Epidermal melanocyte (primary cell): Measurements from ENCODE around the gene HOXD12.

ENCODE experiments used
- DNase-seq: peaks from one replicate; pipeline ENCODE4 v3.0.0; 2011; ENCODE audit warnings: low spot score; ENCODE audit not compliant: insufficient read length

The HOXD12 gene, protein sequence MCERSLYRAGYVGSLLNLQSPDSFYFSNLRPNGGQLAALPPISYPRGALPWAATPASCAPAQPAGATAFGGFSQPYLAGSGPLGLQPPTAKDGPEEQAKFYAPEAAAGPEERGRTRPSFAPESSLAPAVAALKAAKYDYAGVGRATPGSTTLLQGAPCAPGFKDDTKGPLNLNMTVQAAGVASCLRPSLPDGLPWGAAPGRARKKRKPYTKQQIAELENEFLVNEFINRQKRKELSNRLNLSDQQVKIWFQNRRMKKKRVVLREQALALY

DNA sequence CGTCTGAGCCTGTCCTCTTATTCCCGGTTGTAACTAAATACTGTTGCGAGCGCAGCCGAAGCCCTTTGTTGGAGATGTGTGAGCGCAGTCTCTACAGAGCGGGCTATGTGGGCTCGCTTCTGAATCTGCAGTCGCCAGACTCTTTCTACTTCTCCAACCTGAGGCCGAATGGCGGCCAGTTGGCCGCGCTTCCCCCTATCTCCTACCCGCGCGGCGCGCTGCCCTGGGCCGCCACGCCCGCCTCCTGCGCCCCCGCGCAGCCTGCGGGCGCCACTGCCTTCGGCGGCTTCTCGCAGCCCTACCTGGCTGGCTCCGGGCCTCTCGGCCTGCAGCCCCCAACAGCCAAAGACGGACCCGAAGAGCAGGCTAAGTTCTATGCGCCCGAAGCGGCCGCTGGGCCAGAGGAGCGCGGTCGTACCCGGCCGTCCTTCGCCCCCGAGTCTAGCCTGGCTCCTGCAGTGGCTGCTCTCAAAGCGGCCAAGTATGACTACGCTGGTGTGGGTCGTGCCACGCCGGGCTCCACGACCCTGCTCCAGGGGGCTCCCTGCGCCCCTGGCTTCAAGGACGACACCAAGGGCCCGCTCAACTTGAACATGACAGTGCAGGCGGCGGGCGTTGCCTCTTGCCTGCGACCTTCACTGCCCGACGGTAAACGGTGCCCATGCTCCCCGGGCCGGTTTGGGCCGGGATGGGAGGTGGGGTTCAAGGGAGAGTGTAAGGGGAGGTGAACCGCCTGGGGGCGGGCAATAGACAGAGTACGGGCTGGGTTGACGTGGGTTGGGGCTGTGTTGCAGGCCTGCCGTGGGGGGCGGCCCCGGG is at the start of gene HOXD12:
HOXD12 (plus strand) TSS at position 68 of the 819 bp plus-strand sequence; CDS start at position 75, 7 bp downstream.
- DNase-seq = no peak

GRCh38 chr2:176056406-176056805 is 43.2 kb upstream of the HOXD12 start:
- DNase-seq = no peak

DNA sequence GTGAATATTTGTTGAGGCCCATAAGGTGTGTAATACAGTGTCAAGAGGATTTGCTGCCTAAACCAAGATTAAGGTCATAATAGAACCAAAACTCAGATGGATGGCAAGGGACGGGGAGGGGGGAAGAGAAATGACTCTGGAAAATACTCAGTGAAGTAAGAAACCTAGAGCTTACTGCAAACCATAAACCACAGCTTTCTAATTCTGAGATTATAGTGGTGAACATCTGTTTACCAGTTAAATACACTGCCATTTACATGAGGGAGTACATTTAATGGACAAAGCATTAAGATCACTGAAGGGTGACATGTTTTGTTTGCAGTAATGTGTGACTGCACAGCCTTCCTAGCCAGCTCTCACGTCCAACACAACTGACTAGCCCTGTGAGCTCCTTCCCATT is 35.6 kb upstream of the HOXD12 start:
- DNase-seq = no peak

- no peak for DNase-seq
These were observed 32.7 kb upstream of the HOXD12 start for GRCh38 chr2:176066645-176067588.

GRCh38 chr2:176067589-176068418 is 31.8 kb upstream of the HOXD12 start:
- no peak for DNase-seq

GRCh38 chr2:176068419-176068832 is 31.2 kb upstream of the HOXD12 start:
- DNase-seq = no peak

DNA sequence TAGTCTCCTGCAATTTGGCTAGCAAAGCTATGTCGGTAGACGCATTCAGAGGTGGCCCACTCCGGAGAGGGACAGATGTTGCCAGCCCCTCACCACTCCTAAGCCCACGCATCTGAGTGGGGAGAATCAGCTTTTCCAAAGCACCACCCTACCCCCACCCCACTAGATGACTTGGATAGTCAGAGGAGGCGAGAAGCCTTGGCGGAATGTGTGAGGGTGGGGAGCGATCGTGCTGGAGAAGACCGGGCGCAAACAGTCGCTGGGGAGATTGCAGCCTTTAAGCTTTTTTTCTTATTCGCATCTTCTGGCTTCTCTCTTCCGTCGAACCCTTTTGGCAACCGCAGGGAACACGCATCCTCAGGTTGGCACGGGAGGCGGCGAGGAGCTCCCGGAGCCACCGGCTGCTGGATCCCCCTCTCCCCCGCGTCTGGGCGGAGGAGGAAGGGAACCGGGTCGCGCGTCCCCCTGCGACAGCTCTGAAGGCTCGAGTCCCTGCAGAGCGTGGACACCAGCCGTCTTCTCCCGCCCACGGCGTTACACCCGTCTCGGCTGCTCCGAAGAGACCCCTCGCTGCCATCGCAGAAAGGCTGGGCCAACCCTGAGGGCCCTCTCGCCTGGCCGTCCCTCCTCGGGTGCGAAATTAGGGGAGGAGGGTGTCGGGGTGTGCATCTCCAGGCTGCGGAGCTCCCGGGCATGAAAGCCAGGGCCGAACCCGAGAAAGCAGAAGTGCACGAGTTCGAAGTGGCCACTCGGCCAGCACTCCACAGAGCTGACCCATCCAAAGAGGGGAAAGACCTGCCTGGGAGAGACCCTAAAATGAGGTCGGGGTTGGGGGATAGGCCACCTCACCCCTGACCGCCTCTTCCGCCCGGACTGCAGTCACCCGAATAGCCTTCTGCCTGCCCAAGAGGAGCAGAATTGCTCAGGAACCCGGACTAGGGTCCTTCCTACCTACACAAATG is 28.0 kb upstream of the HOXD12 start:
- DNase-seq = no peak

GRCh38 chr2:176072292-176072669 is 27.3 kb upstream of the HOXD12 start:
- no peak for DNase-seq

DNA sequence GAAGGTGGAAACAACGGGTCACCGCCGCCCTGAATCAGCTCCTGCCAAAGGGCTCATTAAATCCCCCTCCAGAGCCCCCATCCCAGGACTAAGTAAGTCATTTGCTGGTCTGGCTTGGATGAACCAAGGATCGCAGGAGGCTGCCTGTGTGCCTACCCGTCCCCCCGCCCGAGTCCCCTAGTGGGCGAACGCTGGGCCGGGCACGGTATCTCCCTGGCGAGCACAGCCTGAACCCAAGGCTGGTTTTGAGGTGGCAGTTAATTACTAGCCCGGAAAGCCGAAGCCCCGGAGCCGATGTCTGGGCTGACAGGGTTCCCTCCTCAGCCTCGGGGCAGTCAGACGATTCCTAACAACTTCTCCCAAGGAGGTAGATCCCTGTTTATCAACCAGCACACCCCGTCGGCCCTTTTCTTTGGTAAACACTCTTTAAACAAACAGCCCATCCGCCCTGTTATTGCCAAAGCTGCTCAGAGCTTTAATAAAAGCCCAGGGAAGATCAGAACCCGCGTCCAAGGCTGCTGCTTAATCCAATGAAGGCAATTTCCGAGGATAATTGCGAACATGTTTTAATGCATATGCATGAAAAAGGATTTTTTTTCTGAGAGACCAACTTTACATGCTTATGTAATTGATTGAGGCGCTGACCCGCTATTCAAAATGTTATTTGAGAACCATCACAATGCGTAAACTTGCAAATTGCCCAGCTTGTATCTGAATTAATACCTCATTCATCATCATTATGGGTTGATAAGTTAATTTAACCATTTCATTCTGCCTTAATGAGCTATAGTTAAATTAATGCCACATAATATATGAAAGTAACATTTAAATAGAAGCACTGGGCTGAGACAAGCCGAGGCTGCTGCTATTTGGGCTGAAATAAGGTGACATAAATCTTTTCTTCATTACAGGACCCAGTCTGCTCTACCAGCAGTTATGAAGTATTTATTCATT is 26.4 kb upstream of the HOXD12 start:
- no peak for DNase-seq

GRCh38 chr2:176074919-176075425 is 24.6 kb upstream of the HOXD12 start:
- DNase-seq = no peak

GRCh38 chr2:176075481-176075880 is 24.1 kb upstream of the HOXD12 start:
- no peak for DNase-seq

DNA sequence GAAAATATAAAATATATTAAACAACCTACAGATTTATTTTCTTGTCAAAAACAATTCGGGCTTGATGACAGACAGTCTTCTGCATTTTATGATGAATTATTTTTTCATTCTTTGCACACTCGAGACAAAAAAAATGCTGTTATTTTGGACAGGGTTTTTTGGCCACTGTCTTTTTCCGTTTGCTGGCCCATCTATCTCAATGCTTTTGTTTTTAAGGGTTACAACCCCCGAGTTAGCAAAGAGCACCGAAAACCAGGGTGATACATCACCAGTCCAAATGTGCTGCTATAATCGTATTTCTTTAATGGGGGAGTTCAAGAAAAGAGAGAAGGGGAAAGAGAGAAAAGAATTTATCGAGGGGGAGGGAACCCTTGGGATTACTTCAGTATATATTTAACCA is 23.5 kb upstream of the HOXD12 start:
- no peak for DNase-seq

- no peak for DNase-seq
These were observed 22.8 kb upstream of the HOXD12 start for GRCh38 chr2:176076796-176077195.

- no peak for DNase-seq
These were observed 20.9 kb upstream of the HOXD12 start for GRCh38 chr2:176078541-176079284.

GRCh38 chr2:176079285-176079830 is 20.2 kb upstream of the HOXD12 start:
- no peak for DNase-seq

DNA sequence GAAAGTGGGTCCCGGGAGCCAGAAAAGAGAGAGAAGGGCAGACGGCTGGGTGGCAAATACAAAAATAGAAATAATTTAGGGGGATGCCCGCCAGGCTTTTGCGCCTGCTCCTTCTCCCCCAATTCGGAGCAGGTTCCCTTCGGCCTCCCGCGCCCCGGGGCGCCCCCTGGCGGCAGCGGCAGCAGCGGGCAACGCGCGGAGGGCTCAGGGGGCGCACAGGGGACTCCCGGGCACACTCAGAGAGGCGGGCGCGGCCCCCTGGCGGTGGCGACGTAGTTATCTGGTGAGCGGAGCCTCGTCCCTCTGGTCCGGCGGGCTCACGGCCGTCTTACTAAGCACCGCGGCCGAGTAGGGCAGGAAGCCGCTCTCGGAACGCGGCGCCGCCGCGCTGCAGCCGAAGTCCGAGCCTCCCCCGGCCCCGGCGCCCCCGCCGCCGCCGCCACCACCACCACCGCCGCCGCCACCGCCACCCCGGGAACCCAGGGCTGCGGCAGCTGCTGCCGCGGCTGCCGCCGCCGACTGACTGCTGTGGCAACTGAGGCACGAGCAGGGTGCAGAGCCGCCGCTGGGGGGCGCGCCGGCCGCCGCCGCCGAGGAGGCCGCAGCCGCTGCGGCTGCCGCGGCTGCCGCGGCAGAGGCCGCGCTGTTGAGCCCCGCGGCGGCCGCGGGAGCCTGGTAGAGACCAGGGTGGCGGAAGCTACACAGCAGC is 19.6 kb upstream of the HOXD12 start:
- DNase-seq = no peak
